ENCODE measurements around the gene DNAH1.
"Not testable (repeated sequence)": the region's sequence is repeated elsewhere in the genome, so short reads cannot be mapped to it uniquely, and the experiment has no call there.

Gene DNAH1

DNA sequence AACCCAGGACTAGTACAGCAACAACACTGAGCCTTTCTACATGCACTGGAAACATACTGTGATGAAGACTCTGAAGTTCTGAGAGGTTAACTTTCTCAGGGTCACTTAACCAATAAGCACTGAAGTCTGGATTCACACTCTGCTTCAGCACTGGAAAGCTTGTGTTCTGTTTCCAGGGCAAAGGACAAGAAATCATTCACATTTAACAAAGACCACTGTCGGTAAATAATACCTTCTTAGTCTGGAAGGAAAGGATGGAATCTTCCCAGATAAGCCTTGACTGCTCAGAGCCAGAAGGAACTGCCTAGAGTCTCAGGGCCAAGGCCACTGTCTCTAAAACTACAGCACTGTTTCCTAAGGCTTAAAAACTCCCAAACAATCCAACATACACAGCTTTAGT is 32.8 kb upstream of the DNAH1 start:
- no peak for DNase-seq (ENCODE audit: extremely low read depth, low read depth)
- no peak overlapping the region for H3K4me3 ChIP-seq (replicated peaks; ENCODE audit: low read depth, low read length)
- TF ChIP-seq, protein P1, sequence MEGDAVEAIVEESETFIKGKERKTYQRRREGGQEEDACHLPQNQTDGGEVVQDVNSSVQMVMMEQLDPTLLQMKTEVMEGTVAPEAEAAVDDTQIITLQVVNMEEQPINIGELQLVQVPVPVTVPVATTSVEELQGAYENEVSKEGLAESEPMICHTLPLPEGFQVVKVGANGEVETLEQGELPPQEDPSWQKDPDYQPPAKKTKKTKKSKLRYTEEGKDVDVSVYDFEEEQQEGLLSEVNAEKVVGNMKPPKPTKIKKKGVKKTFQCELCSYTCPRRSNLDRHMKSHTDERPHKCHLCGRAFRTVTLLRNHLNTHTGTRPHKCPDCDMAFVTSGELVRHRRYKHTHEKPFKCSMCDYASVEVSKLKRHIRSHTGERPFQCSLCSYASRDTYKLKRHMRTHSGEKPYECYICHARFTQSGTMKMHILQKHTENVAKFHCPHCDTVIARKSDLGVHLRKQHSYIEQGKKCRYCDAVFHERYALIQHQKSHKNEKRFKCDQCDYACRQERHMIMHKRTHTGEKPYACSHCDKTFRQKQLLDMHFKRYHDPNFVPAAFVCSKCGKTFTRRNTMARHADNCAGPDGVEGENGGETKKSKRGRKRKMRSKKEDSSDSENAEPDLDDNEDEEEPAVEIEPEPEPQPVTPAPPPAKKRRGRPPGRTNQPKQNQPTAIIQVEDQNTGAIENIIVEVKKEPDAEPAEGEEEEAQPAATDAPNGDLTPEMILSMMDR (IDR thresholded peaks at IDR 0.05; ENCODE audit: low read depth, low read length, missing control alignments) = no peak

DNA sequence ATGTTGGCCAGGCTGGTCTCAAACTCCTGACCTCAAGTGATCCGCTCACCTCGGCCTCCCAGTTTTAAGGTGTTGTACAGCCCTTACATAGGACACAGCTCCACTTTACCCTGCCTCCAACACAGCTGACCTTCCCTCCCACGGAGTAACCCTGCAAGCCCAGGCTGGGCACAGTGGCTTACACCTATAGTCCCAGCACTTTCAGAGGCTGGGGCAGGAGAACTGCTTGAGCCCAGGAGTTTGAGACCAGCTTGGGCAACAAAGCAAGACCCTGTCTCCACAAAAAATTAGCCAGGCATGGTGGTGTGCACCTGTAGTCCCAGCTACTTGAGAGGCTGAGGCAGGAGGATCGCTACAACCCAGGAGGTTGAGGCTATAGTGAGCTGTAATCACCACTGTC is 32.1 kb upstream of the DNAH1 start:
- not testable (repeated sequence) for H3K4me3 ChIP-seq (replicated peaks; ENCODE audit: low read depth, low read length); DNase-seq (ENCODE audit: extremely low read depth, low read depth)

DNA sequence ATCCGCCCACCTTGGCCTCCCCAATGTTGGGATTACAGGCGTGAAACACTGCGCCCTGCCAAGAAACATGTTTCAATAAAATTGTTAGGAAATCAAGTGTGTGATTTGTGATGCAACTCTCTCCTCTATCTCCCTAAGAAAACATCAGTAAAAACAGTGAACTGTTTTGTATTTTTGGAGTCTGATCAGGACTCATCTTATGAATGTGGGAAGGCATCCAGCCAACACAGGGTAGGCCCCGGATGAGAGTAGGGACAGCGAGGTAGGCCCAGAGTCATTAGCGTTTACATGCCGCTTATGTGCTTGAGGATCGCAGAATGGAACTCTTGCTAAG is 29.4 kb upstream of the DNAH1 start:
- peak overlapping the region; percentile 81 for H3K4me3 ChIP-seq (replicated peaks; ENCODE audit: low read depth, low read length)
- TF ChIP-seq, protein P1 (IDR thresholded peaks at IDR 0.05; ENCODE audit: low read depth, low read length, missing control alignments) = no peak
- DNase-seq (ENCODE audit: extremely low read depth, low read depth) = no peak

DNA sequence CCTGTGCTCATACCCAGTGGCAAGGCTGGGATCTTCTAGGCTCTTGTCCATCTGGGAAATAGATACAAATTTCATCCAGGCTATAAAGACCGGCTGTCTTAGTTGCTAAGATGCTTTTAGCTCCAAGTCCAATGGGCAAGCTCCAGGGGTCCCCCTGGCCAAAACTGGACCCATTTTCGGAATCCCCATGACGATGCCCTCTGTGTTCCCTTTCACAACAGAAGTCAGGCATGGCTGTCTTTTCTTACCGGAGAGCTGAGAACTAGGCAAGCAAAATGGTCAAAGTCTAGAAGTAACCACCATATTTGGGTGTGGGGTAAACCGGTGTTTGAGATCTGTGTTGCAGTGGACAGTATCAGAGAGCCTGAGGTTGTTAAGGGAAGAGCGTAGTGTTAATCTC is 27.4 kb upstream of the DNAH1 start:
- TF ChIP-seq, protein P1 (IDR thresholded peaks at IDR 0.05; ENCODE audit: low read depth, low read length, missing control alignments) = no peak
- peak overlapping the region; percentile 81 for H3K4me3 ChIP-seq (replicated peaks; ENCODE audit: low read depth, low read length)
- DNase-seq (ENCODE audit: extremely low read depth, low read depth) = no peak

DNA sequence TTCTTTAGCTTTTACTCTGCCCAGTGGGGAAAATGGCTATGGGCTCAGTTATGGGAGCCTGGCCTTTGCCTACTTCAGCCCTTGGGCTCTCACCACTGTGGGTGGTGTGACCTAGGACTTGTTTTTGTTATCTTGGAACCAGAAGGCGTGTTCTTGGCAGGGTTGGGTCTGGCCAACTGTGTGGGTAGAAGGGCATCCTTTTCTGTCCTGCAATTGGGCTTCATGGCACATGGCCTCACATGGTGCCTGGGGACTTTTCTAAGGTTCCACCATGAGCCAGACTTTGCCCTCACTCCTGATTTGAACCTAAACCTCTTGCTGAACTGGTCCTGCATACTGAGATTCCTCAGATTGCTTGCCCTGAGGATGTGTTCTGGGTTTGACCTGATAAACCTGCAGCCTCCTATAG is 26.8 kb upstream of the DNAH1 start:
- DNase-seq (ENCODE audit: extremely low read depth, low read depth) = no peak
- TF ChIP-seq, protein P1 (IDR thresholded peaks at IDR 0.05; ENCODE audit: low read depth, low read length, missing control alignments) = no peak
- H3K4me3 ChIP-seq (replicated peaks; ENCODE audit: low read depth, low read length) = no peak overlapping the region

DNA sequence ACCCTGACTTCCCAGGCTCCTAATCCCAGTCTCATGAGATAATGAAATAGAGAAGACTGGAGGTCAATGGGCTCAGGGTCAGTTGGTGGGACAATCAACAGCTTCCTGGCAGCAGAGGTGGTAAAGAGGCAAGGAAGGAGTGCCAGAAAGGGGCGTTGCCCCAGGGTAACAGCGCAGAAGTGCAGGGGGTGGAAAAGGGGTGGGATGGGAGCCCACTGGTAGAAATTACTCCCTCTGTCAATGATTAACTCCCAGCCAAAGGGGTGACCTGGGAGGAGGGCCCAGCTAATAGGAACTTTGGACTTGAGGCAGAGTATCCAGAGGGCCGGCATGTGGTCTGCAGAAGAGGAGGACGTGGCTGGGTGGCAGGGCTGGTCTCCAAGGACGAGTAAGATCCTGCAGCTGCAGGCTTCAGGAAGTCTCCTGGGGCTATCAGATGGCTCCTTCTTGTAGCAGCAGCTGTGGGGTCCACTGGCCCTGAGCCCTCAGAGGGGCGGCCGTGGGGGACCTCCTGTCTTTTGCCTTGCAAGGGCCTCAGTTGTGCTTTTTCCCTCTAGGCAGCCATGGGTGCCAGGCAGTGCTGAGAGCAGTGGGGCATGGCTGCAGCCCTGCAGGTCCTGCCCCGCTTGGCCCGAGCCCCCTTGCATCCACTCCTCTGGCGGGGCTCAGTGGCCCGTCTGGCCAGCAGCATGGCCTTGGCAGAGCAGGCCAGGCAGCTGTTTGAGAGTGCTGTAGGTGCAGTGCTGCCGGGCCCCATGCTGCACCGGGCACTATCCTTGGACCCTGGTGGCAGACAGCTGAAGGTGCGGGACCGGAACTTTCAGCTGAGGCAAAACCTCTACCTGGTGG is 26.1 kb upstream of the DNAH1 start:
- TF ChIP-seq, protein P1 (IDR thresholded peaks at IDR 0.05; ENCODE audit: low read depth, low read length, missing control alignments) = no peak
- H3K4me3 ChIP-seq (replicated peaks; ENCODE audit: low read depth, low read length) = no peak overlapping the region
- no peak for DNase-seq (ENCODE audit: extremely low read depth, low read depth)

DNA sequence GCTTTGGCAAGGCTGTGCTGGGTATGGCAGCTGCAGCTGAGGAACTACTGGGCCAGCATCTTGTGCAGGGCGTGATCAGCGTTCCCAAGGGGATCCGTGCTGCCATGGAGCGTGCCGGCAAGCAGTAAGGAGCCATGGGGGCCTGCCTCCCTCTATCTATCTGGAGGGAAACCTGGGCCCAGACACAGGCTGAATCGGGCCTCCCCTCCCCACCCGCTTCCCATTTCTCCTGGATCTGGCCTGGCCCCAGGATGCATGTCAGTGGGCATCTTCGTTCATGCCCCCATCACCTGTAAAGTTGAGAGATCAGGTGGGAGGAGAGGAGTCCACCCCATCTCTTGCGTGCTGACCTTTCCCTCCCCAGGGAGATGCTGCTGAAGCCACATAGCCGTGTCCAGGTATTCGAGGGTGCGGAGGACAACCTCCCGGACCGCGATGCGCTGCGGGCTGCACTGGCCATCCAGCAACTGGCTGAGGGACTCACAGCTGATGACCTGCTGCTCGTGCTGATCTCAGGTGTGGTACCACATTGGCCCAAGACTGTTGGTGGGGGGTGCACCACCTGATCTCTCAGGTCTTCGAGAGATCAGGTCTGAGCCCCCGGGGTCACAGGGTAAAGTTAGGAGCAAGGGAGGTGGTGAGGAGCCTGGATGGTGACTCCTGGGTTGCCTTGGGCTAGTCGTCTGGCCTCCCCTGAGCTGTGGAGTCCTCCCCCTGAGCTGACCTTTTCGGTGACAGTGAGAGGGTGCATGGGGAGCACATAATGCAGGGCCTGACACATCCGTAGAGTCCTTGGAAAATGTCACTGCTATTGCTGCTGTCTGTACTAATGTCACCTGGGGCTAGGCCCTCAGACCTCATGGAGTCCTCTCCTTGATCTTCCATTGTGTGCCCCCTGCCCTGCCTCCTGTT is 25.3 kb upstream of the DNAH1 start:
- H3K4me3 ChIP-seq (replicated peaks; ENCODE audit: low read depth, low read length) = no peak overlapping the region
- TF ChIP-seq, protein P1 (IDR thresholded peaks at IDR 0.05; ENCODE audit: low read depth, low read length, missing control alignments) = no peak
- no peak for DNase-seq (ENCODE audit: extremely low read depth, low read depth)
